Measurements from ENCODE around the gene ATPAF2.
A peak's percentile ranks its signal among the peaks of the same experiment; 100 is the strongest.
"Not testable (repeated sequence)": the region's sequence is repeated elsewhere in the genome, so short reads cannot be mapped to it uniquely, and the experiment has no call there.

Gene ATPAF2

DNA sequence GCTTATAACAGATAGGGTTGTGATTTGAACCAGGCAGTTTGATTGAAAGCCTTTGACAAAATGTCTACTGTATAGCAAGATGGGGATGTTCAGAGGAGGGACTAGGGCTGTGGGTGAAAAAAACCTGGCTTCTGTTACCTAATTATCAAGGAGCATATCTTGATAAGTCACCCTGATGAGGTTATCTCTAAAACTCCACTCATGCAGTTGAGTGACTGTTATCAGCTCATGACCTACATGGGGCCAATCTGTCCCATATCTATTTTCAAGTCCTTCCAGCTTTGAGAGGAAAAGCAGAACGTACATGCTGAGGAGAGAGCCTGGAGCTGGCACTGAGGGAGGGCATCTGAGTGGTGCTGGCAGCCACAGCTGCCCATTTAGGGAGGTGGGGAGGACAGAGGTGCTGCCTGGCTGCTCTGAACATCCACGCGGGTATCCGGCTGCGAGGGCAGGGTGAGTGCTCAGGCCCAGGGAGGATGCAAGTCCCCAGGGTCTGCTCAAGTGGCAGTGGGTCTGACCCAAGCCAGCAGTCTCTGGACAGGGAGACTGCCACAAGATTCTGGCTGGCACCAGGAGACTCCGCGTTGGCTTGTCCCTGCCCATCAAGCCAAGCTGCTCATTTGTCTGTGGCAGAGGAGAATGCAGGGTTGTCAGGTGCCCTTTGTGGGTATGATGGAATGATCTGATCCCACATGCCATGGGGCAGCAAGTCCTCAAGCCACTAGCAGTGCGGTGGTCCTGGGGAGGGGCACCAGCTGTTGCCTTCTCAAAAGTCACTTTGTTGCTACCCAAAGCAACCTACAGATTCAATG, 29.2 kb downstream of the ATPAF2 start:
- DNase-seq (ENCODE audit: low read depth), result no peak

DNA sequence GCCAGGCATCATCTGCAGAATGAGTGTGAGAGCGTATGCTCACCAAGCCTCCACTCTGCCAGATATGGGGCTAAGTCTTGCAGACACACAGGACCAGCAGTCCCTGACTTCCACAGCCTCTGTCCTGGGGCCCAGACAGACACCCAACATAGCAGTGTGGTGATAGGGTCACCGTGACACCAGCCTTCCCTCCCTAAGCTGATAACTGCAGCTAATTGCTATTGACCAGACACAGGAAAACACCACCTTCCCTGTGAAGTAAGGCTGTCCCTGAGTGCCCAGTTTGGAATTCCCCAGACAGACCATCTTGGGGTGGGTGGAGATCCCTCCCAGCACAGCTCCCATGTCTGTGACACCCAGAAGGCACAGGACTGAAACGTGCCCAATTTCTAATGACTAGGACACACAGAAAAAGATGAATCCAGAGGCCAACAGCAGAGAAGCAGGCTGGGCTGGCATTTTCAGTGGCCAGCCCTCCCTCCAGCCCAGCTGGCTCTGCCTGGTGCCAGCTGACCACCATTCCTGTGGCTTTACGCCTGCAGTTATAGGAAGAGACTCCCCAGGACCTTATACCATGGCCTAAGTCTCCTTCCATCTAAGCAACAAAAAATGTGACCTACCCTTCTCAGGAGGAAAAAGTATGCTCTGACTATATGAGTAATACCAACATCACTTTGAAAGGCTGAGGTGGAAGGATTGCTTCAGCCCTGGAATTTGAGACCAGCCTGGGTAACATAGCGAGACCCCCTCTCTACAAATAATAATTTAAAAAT, 30.3 kb downstream of the ATPAF2 start:
- peak; percentile 91 for DNase-seq (ENCODE audit: low read depth)

DNA sequence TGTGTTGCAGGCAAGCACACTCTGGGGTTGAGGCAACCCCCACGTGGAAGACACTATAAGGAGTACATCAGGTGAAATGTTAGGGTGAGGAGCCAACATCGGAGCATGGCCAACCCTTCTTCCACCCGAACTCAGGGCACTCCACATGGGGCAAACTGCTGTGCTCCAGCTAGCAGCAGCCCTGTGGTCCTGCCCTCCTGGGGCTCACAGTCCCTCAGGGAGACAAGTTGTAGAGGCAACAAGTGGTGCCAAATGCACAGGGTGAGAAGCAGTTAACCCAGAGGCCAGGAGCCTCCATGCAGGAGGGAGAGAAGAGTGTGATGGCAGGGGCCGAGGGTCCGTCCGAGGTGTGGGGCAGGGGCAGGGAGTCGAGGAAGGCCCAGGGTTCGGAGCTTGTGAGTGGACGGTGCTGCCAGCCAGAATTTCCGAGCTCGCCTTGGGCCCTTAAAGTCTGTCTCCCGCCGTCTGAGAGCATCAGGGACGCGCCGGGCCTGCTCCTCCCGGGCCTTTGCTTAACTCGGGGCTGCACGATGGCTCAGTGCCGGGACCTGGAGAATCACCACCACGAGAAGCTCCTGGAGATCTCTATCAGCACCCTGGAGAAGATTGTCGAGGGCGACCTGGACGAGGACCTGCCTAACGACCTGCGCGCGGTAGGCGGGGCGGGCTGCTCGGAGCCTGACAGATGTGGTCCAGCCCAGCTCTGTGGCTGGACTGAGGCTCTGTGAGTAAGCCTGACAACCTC, 32.3 kb downstream of the ATPAF2 start:
- no peak for DNase-seq (ENCODE audit: low read depth)

DNA sequence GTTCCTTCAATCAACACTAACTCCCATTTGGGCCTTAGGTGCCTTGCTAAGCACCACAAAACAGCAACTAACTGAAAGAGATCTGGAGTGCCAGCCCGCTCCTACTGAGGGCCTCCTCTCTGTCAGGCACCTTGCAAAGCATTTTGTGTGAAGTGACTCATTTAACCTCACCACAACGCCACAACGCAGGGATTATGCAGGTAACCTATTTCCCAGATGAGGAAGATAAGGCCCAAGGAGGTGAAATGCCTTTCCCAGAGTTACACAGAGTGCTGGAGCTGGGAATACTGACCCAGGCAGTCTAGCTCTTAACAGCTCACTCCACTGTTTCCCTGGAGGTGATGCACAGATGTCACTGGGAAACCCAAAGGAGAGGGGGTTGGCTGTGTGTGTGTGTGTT, 33.5 kb downstream of the ATPAF2 start:
- no peak for DNase-seq (ENCODE audit: low read depth)

DNA sequence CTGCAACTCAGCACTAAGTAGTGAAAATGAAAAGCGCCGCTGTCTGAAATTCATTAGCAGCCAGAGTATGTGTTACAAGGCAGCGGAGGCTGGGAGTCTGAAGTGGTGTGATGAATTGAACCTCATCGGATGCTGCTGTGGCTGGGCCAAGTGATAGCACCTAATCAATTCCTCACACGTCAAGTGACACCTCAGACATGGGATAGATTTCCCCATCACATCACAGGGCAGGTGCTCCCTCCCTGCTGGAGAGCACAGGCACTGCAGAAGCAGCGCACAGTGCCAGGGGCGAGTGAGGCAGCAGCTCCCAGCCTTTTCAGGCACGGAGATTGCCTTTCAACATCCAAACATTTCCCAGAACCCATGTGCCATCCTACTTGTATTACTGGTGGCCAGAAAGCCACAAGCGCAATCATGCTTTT, 34.1 kb downstream of the ATPAF2 start:
- no peak for DNase-seq (ENCODE audit: low read depth)

DNA sequence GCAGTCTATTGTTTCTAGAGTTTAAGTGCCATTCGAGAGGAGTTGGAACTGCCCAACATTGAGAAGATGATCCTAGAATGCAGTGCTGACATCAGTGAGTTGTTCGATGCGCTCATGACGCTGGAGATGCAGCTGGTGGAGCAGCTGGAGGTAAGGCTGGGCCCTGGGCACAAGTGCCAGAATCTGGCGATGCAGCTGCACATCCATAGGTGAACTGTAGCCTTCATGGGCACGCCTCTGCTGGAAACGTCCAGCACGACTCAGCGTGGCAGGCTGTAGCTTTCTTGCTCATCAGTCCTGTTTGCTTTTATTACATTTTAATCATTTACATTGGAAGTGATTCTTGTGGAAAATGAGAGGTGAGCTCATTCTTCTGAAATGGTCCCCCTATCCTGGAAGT, 34.6 kb downstream of the ATPAF2 start:
- peak; percentile 12 for DNase-seq (ENCODE audit: low read depth)

DNA sequence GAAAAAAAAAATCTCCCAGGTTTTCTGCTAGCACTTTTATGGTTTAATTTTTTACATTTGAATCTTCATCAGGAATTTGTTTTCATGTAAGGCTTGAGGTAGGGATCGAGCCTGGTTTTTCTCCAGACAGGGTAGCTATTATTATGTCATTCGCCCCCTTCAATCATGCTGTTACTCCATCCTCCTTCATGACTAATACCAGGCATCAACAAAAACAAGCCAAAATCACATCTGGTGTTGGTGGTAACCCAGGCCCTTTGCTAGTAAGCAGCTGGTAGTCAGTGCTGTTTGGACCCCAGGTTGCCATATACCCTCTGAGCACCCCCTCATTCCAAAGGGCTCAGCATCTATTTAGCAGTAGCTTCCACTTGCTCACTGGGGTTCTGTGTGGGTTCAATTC, 36.8 kb downstream of the ATPAF2 start:
- DNase-seq (ENCODE audit: low read depth), result no peak

DNA sequence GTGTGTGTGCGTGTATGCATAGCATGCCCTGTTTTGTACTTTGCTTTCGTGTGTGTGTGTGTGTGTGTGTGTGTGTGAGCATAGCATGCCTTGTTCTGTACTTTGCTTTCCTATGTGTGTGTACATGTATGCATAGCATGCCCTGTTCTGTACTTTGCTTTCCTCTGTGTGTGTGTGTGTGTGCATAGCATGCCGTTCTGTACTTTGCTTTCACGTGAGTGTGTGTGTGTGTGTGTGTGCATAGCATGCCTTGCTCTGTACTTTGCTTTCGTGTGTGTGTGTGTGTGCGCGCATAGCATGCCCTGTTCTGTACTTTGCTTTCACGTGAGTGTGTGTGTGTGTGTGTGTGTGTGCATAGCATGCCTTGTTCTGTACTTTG, 38.9 kb downstream of the ATPAF2 start:
- no peak for DNase-seq (ENCODE audit: low read depth)

DNA sequence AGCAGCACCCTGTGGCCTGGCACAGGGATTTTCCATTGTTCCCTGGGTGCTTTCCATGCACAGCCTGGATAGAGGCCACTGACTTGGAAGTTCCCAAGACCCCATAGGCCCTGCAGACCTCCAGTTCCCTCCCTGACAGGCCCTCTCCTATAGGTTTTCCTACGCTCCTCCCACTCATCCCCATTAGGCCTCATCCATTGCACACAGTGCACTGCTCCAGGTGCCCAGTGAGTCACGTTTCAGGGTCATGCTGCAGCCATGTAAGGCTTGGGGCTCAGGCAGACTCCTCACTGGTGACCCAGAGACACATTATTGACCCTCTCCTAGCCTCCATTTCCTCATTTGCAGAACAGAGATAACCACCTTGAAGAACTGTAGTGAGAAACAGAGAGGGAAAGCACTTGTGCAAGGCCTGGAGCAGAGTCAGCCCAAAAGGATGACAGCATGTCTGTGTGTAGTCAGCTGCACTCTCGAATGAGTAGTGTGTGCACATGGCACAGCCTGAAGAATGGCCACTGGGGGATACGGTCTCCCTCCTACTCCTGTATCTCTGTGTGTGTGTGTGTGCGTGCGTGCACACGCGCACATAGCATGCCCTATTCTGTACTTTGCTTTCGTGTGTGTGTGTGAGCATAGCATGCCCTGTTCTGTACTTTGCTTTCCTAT, 39.5 kb downstream of the ATPAF2 start:
- peak; percentile 29 for DNase-seq (ENCODE audit: low read depth)

DNA sequence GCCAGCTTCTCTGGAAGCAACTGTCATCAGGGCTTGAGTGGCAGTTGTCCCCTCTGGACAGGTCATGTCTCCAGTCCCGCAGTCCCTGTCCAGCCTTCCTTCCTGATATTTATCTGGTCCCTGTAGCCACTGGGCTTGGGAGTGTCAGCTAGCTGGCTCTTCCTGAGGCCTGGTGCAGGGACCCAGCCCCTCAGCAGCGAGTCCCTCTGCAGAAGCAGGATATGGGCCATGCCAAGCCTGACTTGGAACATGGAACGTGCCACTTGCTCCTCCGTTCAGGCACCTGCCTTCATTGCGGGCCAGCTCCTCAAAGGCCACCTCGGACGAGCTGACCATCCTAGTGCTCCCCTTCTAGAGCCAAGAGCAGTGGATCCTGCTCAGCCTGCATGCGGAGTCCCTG, 40.0 kb downstream of the ATPAF2 start:
- no peak for DNase-seq (ENCODE audit: low read depth)

DNA sequence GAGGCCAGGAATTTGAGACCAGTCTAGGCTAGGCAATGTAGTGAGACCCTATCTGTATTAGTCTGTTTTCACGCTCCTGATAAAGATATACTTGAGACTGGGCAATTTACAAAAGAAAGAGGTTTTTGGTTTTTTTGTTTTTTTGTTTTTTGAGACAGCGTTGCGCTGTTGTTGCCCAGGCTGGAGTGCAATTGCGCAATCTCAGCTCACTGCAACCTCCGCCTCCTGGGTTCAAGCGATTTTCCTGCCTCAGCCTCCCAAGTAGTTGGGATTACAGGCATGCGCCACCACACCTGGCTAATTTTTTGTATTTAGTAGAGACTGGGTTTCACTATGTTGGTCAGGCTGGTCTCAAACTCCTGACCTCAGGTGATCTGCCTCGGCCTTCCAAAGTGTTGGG, 43.1 kb downstream of the ATPAF2 start:
- DNase-seq (ENCODE audit: low read depth), result not testable (repeated sequence)

DNA sequence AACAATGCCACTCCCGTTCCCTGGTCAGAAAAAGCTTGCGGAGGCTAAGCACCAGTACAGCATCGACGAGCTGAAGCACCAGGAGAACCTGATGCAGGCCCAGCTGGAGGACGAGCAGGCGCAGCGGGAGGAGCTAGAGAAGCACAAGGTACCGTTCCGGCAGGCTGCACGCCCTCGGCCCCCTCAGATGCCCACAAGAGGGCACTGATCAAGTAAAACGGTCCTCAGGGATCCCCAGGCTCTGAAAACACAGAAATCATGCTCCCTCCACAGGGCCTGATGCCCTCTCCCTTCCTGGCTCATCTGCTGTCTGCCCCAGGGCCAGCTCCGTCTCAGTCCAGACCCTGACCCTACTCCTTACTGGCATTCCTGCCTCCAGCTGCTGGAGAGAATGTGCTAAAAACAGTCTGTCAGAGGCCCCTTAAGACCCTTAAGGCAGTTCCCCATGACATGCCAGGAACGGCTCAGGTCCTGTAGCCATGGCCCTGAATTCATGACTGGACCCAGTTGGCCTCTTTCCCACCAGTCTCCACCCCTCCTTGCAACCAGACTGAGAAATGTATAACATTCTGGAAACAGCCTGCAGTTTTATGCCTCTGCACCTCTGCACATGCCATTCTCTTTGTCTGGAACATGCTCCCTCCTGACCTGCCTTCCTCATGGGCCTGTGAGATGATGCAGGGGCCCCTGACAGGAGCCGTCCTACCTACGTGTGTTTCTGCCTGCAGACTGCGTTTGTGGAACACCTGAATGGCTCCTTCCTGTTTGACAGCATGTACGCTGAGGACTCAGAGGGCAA, 44.5 kb downstream of the ATPAF2 start:
- DNase-seq (ENCODE audit: low read depth), result peak; percentile 62

DNA sequence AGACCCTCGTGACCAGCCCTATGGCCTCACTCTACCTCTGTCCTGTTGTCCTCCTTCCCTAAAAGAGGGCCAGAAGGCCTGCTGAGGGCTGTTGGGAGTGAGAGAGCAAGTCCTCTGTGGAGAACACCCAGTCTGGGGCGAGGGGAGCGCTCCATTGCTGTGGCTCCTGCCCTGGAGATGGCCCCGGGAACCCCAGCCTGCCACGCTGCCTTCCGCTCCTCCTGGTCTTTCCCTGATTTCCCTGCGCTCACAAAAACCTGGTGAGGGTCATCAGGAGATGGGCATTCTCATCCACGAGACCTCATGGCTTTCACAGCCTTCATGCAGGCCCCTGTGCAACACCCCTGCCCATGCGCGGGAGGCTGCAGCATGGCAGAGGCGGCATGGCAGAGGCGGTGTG, 45.1 kb downstream of the ATPAF2 start:
- no peak for DNase-seq (ENCODE audit: low read depth)

DNA sequence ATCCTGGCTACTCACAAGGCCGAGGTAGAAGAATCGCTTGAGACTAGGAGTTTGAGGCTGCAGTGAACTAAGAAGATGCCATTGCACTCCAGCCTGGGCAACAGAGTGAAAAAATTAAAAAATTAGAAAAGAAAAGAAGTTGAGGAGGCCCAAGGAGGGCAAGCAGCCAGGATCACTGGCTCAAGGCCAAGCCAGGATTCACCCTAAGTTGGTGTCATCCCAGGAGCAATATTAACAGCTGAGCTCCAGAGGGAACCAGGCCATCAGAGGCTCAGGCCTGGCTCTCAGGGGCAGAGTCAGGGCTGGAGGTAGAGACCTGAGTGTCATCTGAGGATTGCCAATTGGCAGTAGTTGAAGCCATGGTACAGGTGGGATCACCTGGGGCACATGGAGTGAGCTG, 45.6 kb downstream of the ATPAF2 start:
- DNase-seq (ENCODE audit: low read depth), result no peak

DNA sequence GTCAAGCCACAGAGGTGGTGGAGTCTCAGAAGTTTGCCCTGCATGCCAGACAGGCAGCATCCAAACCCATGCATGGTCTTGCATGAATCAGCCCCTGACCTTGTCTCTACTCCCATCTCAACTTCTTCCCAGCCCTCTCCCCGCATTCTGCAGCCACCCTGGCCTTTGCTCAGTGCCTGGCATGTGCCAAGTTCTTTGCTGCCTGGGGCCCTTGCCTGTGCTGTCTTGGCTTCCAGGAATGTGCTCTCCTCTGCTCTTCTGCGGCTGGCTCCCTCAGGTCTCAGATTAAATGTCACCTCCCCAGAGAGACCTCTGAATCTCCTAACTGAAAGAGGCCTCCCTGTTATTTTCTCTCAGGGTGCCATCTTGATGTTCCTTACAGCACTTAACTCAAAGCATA, 48.7 kb downstream of the ATPAF2 start:
- DNase-seq (ENCODE audit: low read depth), result peak; percentile 46

DNA sequence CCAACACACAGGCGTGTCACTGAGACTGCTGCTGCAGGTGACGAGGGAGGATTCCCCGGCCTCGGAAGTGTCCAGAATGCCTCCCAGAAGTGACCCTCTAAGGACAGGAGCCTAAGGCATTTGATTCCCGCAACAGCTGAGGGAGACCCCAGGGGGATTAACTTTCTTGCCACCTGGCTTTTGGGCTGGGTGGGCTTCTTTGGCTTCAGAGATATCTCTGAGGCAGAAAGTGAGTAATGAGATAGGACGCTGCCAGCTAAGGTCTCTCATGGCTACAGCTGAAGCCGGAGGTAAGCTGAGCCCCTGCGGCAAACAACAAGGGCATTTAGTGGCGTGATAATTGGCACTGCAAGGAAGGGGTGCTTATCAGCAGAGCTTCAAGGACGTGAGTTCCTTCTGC, 49.4 kb downstream of the ATPAF2 start:
- no peak for DNase-seq (ENCODE audit: low read depth)

DNA sequence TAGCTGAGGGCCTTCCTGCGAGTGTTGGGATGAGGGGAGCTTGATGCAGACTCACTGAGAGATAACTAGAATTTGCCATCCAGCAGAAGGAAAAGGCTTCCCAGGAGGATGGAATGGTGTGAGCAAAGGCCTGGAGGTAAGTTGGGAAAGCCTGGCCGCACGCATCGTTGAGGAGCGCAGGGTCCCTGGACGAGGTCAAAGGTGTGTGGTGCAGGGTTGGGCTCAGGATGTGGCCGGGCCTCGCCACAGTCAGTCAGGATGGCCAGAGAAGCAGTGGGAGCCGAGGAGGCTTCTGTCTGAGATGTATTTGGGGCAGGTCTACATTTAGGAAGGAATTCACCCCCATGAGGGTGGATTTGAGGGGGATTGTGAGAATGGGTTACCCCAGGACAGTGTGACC, 49.9 kb downstream of the ATPAF2 start:
- no peak for DNase-seq (ENCODE audit: low read depth)

DNA sequence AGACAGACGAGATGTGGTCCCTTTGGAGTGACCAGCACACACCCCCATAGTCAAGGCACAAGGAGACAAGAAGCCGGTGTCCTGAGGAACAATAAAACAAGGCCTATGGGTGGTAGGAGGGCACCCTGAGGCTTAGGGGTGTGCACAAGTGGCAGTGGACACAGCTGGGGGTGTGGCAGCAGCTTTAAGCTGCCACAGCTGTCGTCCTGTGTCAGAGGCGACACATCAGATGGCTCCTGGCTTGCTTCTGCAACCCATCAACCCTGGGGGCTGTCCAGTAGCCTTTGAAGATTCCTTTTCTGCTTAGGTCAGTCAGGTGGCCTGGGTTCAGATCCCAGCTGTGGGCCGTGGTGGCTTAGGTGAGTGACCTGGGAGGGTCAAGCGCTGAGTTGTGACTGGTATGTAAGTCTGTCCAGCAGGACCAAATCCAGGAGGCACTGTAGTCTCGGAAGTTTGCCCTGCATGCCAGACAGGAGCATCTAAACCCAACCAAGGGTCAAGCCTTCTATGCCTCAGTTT, 50.5 kb downstream of the ATPAF2 start:
- DNase-seq (ENCODE audit: low read depth), result no peak

DNA sequence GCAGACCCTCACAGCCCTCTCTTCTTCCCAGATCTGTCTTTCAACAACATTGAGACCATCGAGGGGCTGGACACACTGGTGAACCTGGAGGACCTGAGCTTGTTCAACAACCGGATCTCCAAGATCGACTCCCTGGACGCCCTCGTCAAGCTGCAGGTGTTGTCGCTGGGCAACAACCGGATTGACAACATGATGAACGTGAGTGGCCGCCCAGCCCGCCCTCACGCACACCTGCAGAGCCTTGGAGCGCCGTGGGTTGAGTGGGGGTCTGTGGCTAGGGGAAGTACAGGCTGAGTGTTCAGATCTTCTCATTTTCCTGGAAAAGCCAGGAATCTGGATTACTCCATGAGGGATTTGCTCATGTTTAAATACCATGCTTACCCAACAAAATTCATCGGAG, 51.1 kb downstream of the ATPAF2 start:
- no peak for DNase-seq (ENCODE audit: low read depth)

DNA sequence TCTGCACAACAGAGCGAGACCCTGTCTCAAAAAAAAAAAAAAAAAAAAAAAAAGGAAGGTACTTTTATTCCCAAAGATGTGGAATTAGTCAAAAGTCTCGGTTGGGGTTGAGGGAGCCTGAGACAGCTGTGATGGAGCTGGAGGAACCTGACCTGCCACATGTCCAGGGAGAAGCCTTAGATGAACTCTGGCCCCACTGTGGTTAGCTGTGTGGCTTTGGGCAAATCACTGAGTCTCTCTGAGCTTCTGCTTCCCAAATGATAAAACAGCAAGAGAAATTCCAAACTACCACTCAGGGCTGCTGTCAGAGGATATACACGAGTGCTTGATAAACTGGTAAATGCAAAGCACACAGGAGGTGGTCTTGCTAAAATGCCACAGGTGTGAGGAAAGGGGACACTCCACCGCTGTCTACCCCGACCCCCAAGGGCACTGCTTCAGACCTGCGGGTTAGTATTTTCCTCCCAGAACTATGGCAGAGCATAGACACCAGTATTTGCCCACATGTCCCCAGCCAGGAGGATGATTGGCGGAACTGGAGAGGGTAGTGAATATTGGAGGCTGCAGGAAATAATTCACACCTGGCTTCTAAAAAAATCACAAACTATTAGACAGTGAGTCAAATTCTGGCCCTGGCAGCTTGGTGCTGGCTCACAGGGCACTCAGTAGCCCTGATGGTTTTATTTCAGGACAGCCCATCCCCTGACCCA, 51.6 kb downstream of the ATPAF2 start:
- DNase-seq (ENCODE audit: low read depth), result no peak

DNA sequence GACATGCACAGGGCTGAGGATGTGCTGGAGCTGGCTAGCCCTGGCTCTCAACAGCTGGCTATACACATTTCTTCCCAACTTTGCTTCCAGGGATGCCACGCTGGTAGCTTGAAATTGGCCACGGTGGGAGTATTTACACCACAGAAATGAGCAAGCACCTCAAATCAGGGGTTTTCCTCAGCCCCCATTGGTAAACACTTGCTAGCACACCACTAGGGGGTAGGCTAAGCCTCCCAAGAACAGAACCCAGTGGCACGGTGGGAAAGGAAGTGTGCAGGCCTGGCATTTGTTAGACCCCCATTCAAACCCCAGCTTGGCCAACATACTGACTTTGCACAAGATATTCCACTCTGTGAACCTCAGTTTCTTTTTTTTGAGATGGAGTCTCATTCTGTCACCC, 53.4 kb downstream of the ATPAF2 start:
- peak; percentile 46 for DNase-seq (ENCODE audit: low read depth)

Measured in ELR (cell line).